HG03196 (cell line): ENCODE measurements around the gene EGLN1.
A peak's percentile ranks its signal among the peaks of the same experiment; 100 is the strongest.
"Not testable (repeated sequence)": the region's sequence is repeated elsewhere in the genome, so short reads cannot be mapped to it uniquely, and the experiment has no call there.

Experiments
- ATAC-seq: cut with Tn5 transposase; IDR thresholded peaks from one replicate; pipeline ENCODE4 v1.9.1; 2021; ENCODE audit not compliant: unreplicated experiment

The EGLN1 gene

GRCh38 chr1:231364192-231364591 lies 57.9 kb downstream of the EGLN1 start:
- no peak for ATAC-seq

GRCh38 chr1:231363624-231364023 lies 58.5 kb downstream of the EGLN1 start:
- ATAC-seq = no peak

- ATAC-seq = no peak
Measured at GRCh38 chr1:231362325-231362724, 59.8 kb downstream of the EGLN1 start.

GRCh38 chr1:231359113-231359512 lies 63.0 kb downstream of the EGLN1 start:
- ATAC-seq = no peak

- ATAC-seq = peak; percentile 75
Measured at GRCh38 chr1:231357831-231358354, 64.2 kb downstream of the EGLN1 start.

- no peak for ATAC-seq
Measured at GRCh38 chr1:231357187-231357772, 64.8 kb downstream of the EGLN1 start.

- ATAC-seq = no peak
Measured at GRCh38 chr1:231355171-231355570, 66.9 kb downstream of the EGLN1 start.

- ATAC-seq = no peak
Measured at GRCh38 chr1:231354330-231355020, 67.6 kb downstream of the EGLN1 start.

- no peak for ATAC-seq
Measured at GRCh38 chr1:231353086-231353485, 69.0 kb downstream of the EGLN1 start.

- no peak for ATAC-seq
Measured at GRCh38 chr1:231351816-231352215, 70.3 kb downstream of the EGLN1 start.

- ATAC-seq = not testable (repeated sequence)
Measured at GRCh38 chr1:231348856-231349255, 73.2 kb downstream of the EGLN1 start.

- ATAC-seq = no peak
Measured at GRCh38 chr1:231348442-231348841, 73.6 kb downstream of the EGLN1 start.

- no peak for ATAC-seq
Measured at GRCh38 chr1:231347961-231348360, 74.1 kb downstream of the EGLN1 start.

- ATAC-seq = no peak
Measured at GRCh38 chr1:231340328-231341013, 81.6 kb downstream of the EGLN1 start.

GRCh38 chr1:231338270-231339128 lies 83.6 kb downstream of the EGLN1 start, which contains the start of gene SPRTN:
SPRTN (plus strand) TSS chr1:231338293; CDS start chr1:231338384, 91 bp downstream.
- ATAC-seq = peak; percentile 14

- ATAC-seq = peak; percentile 75
Measured at GRCh38 chr1:231337472-231338269, 84.4 kb downstream of the EGLN1 start, which contains the start of gene EXOC8. EXOC8 (minus strand) TSS chr1:231337852; CDS start chr1:231337745, 107 bp downstream.

GRCh38 chr1:231337043-231337471 lies 85.0 kb downstream of the EGLN1 start:
- ATAC-seq = peak; percentile 22

- ATAC-seq = no peak
Measured at GRCh38 chr1:231335663-231336602, 86.2 kb downstream of the EGLN1 start.

GRCh38 chr1:231334952-231335351 lies 87.1 kb downstream of the EGLN1 start:
- ATAC-seq = no peak
